Ishikawa (cell line): ENCODE results near the gene PIGV.

ENCODE experiments used
- EP300 ChIP-seq: IDR thresholded peaks from 2 replicates; pipeline ENCODE4 v1.6.1; 2012; ENCODE audit warnings: borderline replicate concordance
- NFIC ChIP-seq: IDR thresholded peaks from 2 replicates; pipeline ENCODE4 v1.6.1; 2012
- TAF1 ChIP-seq: IDR thresholded peaks from 2 replicates; pipeline ENCODE4 v1.6.1; 2012; ENCODE audit warnings: low read depth, mild to moderate bottlenecking
- TCF12 ChIP-seq: IDR thresholded peaks from 2 replicates; pipeline ENCODE4 v1.6.1; 2012; ENCODE audit warnings: low read depth
- TEAD4 ChIP-seq: IDR thresholded peaks from 2 replicates; pipeline ENCODE4 v1.6.1; 2012
- YY1 ChIP-seq: IDR thresholded peaks from 2 replicates; pipeline ENCODE4 v1.6.1; 2012; ENCODE audit warnings: low read depth
- ZBTB7A ChIP-seq: IDR thresholded peaks from 2 replicates; pipeline ENCODE4 v1.6.1; 2012; ENCODE audit warnings: low read depth
- TF ChIP-seq, protein P1 (sequence below): IDR thresholded peaks from 2 replicates; pipeline ENCODE4 v1.6.1; 2012; ENCODE audit warnings: low read depth, mild to moderate bottlenecking
- TF ChIP-seq, protein P2 (sequence below): IDR thresholded peaks from 2 replicates; pipeline ENCODE4 v1.6.1; 2012
- TF ChIP-seq, protein P3 (sequence below): IDR thresholded peaks from 2 replicates; pipeline ENCODE4 v1.6.1; 2012

DNA sequence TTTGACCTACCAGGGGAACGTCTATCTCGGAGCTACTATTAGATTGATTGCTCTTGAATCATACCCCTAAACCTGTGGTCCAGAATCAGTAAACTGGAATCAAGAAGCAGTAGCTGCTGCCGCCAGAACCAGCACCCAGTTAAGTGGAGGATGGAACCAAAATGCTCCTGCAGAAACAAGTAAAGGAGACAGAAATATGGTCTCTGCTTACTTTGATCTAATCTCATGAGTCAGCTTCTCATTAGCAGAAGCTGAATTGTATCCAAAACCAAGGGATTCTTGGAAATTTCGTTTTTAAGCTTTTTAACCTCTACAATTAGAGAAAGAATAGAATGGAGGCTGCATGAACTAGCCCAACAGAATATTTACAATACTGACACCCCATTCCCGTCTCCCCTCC lies 42.6 kb upstream of the PIGV start:
- TF ChIP-seq YY1 (no peak), NFIC (no peak), ZBTB7A (no peak), TEAD4 (no peak), TCF12 (no peak), EP300 (no peak), TAF1 (no peak)
- TF ChIP-seq, protein P1, sequence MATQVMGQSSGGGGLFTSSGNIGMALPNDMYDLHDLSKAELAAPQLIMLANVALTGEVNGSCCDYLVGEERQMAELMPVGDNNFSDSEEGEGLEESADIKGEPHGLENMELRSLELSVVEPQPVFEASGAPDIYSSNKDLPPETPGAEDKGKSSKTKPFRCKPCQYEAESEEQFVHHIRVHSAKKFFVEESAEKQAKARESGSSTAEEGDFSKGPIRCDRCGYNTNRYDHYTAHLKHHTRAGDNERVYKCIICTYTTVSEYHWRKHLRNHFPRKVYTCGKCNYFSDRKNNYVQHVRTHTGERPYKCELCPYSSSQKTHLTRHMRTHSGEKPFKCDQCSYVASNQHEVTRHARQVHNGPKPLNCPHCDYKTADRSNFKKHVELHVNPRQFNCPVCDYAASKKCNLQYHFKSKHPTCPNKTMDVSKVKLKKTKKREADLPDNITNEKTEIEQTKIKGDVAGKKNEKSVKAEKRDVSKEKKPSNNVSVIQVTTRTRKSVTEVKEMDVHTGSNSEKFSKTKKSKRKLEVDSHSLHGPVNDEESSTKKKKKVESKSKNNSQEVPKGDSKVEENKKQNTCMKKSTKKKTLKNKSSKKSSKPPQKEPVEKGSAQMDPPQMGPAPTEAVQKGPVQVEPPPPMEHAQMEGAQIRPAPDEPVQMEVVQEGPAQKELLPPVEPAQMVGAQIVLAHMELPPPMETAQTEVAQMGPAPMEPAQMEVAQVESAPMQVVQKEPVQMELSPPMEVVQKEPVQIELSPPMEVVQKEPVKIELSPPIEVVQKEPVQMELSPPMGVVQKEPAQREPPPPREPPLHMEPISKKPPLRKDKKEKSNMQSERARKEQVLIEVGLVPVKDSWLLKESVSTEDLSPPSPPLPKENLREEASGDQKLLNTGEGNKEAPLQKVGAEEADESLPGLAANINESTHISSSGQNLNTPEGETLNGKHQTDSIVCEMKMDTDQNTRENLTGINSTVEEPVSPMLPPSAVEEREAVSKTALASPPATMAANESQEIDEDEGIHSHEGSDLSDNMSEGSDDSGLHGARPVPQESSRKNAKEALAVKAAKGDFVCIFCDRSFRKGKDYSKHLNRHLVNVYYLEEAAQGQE = no peak
- TF ChIP-seq, protein P2, sequence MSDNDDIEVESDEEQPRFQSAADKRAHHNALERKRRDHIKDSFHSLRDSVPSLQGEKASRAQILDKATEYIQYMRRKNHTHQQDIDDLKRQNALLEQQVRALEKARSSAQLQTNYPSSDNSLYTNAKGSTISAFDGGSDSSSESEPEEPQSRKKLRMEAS = no peak
- TF ChIP-seq, protein P3, sequence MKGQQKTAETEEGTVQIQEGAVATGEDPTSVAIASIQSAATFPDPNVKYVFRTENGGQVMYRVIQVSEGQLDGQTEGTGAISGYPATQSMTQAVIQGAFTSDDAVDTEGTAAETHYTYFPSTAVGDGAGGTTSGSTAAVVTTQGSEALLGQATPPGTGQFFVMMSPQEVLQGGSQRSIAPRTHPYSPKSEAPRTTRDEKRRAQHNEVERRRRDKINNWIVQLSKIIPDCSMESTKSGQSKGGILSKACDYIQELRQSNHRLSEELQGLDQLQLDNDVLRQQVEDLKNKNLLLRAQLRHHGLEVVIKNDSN = no peak
